HG03159 (cell line): Measurements from ENCODE around the gene CRELD1.
"Not testable (repeated sequence)": the region's sequence is repeated elsewhere in the genome, so short reads cannot be mapped to it uniquely, and the experiment has no call there.

Source experiments
- ATAC-seq: cut with Tn5 transposase; IDR thresholded peaks from one replicate; pipeline ENCODE4 v1.9.1; 2021; ENCODE audit warnings: mild to moderate bottlenecking, moderate library complexity; ENCODE audit not compliant: unreplicated experiment

CRELD1 gene

GRCh38 chr3:9933561-9934234, at the start of gene CRELD1:
Gene CRELD1, plus strand, starts transcription at chr3:9933834. Its CDS starts 605 bp downstream, at chr3:9934439.
- ATAC-seq: peak; percentile 90

GRCh38 chr3:9884555-9885165, 49.0 kb upstream of the CRELD1 start:
- no peak for ATAC-seq

- no peak for ATAC-seq
These were observed 47.3 kb upstream of the CRELD1 start for GRCh38 chr3:9886328-9886727.

GRCh38 chr3:9887480-9887879, 46.2 kb upstream of the CRELD1 start:
- ATAC-seq: no peak

- ATAC-seq: no peak
These were observed 45.1 kb upstream of the CRELD1 start for GRCh38 chr3:9888540-9888939.

GRCh38 chr3:9889405-9889804, 44.2 kb upstream of the CRELD1 start:
- no peak for ATAC-seq

GRCh38 chr3:9890249-9891071, 43.2 kb upstream of the CRELD1 start, which contains the start of gene JAGN1:
Gene JAGN1, plus strand, starts transcription at chr3:9890610. Its CDS starts 113 bp downstream, at chr3:9890723.
- peak; percentile 72 for ATAC-seq

- no peak for ATAC-seq
These were observed 42.5 kb upstream of the CRELD1 start for GRCh38 chr3:9891072-9891622.

- ATAC-seq: no peak
These were observed 39.9 kb upstream of the CRELD1 start for GRCh38 chr3:9893739-9894138.

GRCh38 chr3:9895715-9896114, 37.9 kb upstream of the CRELD1 start:
- not testable (repeated sequence) for ATAC-seq

- ATAC-seq: not testable (repeated sequence)
These were observed 36.8 kb upstream of the CRELD1 start for GRCh38 chr3:9896755-9897407.

- ATAC-seq: peak; percentile 57
These were observed 35.9 kb upstream of the CRELD1 start for GRCh38 chr3:9897408-9898372.

GRCh38 chr3:9898467-9899241, 35.0 kb upstream of the CRELD1 start:
- no peak for ATAC-seq

- ATAC-seq: no peak
These were observed 34.3 kb upstream of the CRELD1 start for GRCh38 chr3:9899289-9899791.

GRCh38 chr3:9900965-9901415, 32.6 kb upstream of the CRELD1 start:
- ATAC-seq: not testable (repeated sequence)

- no peak for ATAC-seq
These were observed 31.7 kb upstream of the CRELD1 start for GRCh38 chr3:9901967-9902366.

- no peak for ATAC-seq
These were observed 31.0 kb upstream of the CRELD1 start, which contains the start of gene IL17RE for GRCh38 chr3:9902372-9903237. Gene IL17RE, plus strand, starts transcription at chr3:9902848. Its CDS starts 85 bp downstream, at chr3:9902933.

- ATAC-seq: no peak
These were observed 30.4 kb upstream of the CRELD1 start for GRCh38 chr3:9903238-9903624.
